Measurements from ENCODE around the gene UBE2Z. TPM values are rescaled to one million over a fixed set of nuclear protein-coding genes. Genes with fewer than 3 reads are reported as not detected.

Gene UBE2Z
- total RNA-seq, 5 donors from 2014 or later (not counting 1 experiment from before 2014, with no cell fraction given), result 78.2 to 98.4 (median 91.6) TPM

DNA sequence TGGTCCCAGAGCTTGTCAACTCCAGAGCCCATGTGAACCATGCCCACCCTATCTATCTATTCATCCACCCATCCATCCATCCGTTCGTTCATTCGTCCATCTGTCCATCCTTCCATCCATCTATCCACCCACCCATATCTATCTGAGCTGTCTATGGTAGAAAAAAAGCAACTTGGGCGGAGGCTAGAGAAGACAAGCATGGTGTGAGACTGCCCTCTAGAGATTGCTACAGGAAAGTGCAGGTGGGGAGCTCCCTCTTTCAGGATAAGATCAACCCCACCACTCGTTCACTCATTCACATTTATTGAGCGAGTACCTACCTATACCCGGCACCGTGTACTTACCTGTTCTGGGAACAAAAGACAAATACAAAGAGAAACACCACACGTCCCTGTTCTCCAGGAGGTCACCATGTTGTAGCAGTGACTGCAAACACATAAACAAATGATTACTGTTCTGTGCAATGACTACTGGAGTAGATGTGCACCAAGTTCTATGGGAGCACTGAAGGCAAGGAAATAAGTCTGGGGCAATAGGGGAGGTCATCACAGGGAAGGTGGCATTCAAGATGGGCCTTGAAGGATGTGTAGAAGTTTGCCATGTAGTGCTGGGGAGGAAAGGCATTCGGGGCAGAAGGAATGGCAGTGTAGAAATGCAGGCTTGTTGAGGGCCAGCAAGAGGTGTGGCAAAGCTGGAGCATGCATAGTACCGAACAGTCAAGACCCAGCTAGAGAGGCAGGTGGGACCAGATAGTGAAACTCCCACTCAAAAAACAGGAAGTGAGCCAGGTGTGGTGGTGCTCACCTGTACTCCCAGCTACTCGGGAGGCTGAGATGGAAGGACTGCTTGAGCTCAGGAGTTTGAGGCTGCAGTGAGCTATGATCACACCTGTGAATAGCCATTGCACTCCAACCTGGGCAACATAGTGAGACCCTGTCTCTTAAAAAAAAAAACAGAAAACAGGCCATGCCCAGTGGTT, 29.0 kb upstream of the UBE2Z start:
- H3K4me3 Mint-ChIP-seq, result no peak overlapping the region
- peaks cover 0 to 3% of the 10 kb centered on the region in 2 experiments for H3K4me1 ChIP-seq (ENCODE audit: control insufficient read depth in 1 of 2, extremely low read depth in 1 of 2, insufficient read depth in 2 of 2, low read length in 2 of 2)
- DNase-seq (peak; percentile 17 to 87 (median 44)), ATAC-seq (replicated peaks in 1 of 4) (peak; percentile 82 to 88 (median 86))
- WGBS (ENCODE audit: insufficient coverage), result 65% methylated on average over 2 of the region's 12 CpGs
- no peak overlapping the region for H3K27ac Mint-ChIP-seq
- ChIA-PET POLR2A (interaction anchor here in 1 of 2 donors (0.6 kb wide), 1 partner anchor 627 kb away, joined by 3 read pairs; no protein-coding TSS in a partner anchor), CTCF (interaction anchor here (0.5 to 3.5 kb wide), 44 partner anchors 8 to 704 kb away, joined by 3 to 96 read pairs (median 5); partner anchors contain the start of genes ATP5MC1 (in 1 of the 2), CALCOCO2 (in 1 of the 2) and TTLL6 (in 1 of the 2))
- H3K4me1 Mint-ChIP-seq, result peaks cover 0 to 3% (median 2%) of the 10 kb centered on the region in 3 donors
- no peaks in the 10 kb centered on the region for H3K9me3 Mint-ChIP-seq
- H3K4me3 ChIP-seq (ENCODE audit: control insufficient read depth in 1 of 2, extremely low read depth in 1 of 2, low read length in 1 of 2), result no peak overlapping the region
- no peaks in the 10 kb centered on the region for H3K36me3 Mint-ChIP-seq
- H3K27me3 Mint-ChIP-seq, result peaks cover 3% of the 10 kb centered on the region in 2 donors
- H3K36me3 ChIP-seq (ENCODE audit: control insufficient read depth in 2 of 2, extremely low read depth in 1 of 2, insufficient read depth in 1 of 2, low read length in 1 of 2), result no peaks in the 10 kb centered on the region
- peaks cover 0 to 28% of the 10 kb centered on the region in 2 experiments for H3K27me3 ChIP-seq (replicated peaks in 1 of 2; ENCODE audit: control insufficient read depth in 2 of 2, extremely low read depth in 1 of 2, insufficient read depth in 2 of 2, low read length in 1 of 2)
- H3K27ac ChIP-seq (ENCODE audit: low read length), result no peak overlapping the region
- no peaks in the 10 kb centered on the region for H3K9me3 ChIP-seq

DNA sequence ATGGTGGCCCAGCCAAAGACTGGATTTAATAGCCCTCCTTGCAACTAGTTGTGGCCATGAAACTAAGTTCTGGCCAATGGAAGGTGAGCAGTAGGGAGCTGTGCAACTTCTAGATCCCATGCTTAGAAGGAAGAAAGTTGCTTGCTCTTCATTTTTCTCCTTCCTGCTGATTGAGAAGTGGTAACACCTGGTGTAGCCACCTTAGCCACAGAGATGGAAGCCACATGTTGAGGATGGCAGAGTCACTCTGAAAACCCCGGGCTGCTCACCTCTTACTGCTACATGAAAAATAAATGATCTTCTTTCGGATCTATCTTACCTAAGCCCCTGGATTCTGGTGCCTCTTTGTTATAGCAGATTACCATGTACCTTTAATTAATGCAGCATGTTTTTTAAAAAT, 25.9 kb upstream of the UBE2Z start:
- Histone ChIP-seq H3K4me1 (ENCODE audit: control insufficient read depth in 1 of 2, extremely low read depth in 1 of 2, insufficient read depth in 2 of 2, low read length in 2 of 2) (peaks cover 0 to 11% of the 10 kb centered on the region in 2 experiments), H3K4me3 (ENCODE audit: control insufficient read depth in 1 of 2, extremely low read depth in 1 of 2, low read length in 1 of 2) (no peak overlapping the region), H3K36me3 (ENCODE audit: control insufficient read depth in 2 of 2, extremely low read depth in 1 of 2, insufficient read depth in 1 of 2, low read length in 1 of 2) (no peaks in the 10 kb centered on the region), H3K9me3 (no peaks in the 10 kb centered on the region), H3K27ac (ENCODE audit: low read length) (no peak overlapping the region), H3K27me3 (replicated peaks in 1 of 2; ENCODE audit: control insufficient read depth in 2 of 2, extremely low read depth in 1 of 2, insufficient read depth in 2 of 2, low read length in 1 of 2) (peaks cover 0 to 30% of the 10 kb centered on the region in 2 experiments)
- H3K4me3 Mint-ChIP-seq, result no peak overlapping the region
- ATAC-seq (replicated peaks in 1 of 4) (no peak), DNase-seq (no peak)
- POLR2A ChIA-PET, result interaction anchor here (0.5 to 0.6 kb wide), 3 partner anchors 21 to 69 kb away, joined by 3 to 6 read pairs (median 4); no protein-coding TSS in a partner anchor
- H3K4me1 Mint-ChIP-seq, result peaks cover 0 to 7% (median 5%) of the 10 kb centered on the region in 3 donors
- CTCF ChIA-PET, result interaction anchor here (0.5 to 2.1 kb wide), 10 partner anchors 18 to 1693 kb away, joined by 3 to 10 read pairs (median 4); partner anchors contain the start of gene CDC27 (in 1 of the 2)
- no peaks in the 10 kb centered on the region for H3K9me3 Mint-ChIP-seq
- H3K36me3 Mint-ChIP-seq, result no peaks in the 10 kb centered on the region
- no peaks in the 10 kb centered on the region for H3K27me3 Mint-ChIP-seq
- no CpG with 5 or more reads among the region's 2 CpGs for WGBS (ENCODE audit: insufficient coverage)
- H3K27ac Mint-ChIP-seq, result no peak overlapping the region

DNA sequence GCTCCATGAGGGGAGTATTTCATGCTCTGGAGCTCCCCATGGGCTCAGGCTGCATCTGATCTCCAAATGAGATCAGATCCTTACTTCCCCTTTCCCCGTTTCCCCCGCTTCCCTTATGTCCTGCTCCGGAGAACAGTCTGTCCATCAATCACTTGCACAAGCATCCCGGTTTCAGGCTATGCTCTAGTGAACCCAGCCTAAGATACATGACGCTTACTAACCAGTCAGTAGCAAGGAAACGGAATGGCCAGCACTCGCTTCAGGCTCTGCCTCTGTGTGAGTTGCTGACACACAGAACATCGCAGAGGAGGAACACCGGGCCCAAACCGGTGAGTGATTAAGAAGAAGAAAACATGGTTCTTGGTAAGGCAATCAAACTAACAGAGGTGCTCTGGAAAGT, 25.0 kb upstream of the UBE2Z start:
- no peak overlapping the region for H3K27ac Mint-ChIP-seq
- H3K4me1 ChIP-seq (ENCODE audit: control insufficient read depth in 1 of 2, extremely low read depth in 1 of 2, insufficient read depth in 2 of 2, low read length in 2 of 2), result peaks cover 0 to 11% of the 10 kb centered on the region in 2 experiments
- ATAC-seq (replicated peaks in 1 of 4) (no peak), DNase-seq (no peak)
- H3K4me3 ChIP-seq (ENCODE audit: control insufficient read depth in 1 of 2, extremely low read depth in 1 of 2, low read length in 1 of 2), result no peak overlapping the region
- no peaks in the 10 kb centered on the region for H3K36me3 Mint-ChIP-seq
- no peak overlapping the region for H3K27ac ChIP-seq (ENCODE audit: low read length)
- no peaks in the 10 kb centered on the region for H3K9me3 ChIP-seq
- POLR2A ChIA-PET, result no interaction called here
- H3K4me3 Mint-ChIP-seq, result no peak overlapping the region
- 82% methylated on average over 7 of the region's 10 CpGs for WGBS (ENCODE audit: insufficient coverage)
- H3K4me1 Mint-ChIP-seq, result peaks cover 0 to 7% (median 5%) of the 10 kb centered on the region in 3 donors
- peaks cover 0 to 25% of the 10 kb centered on the region in 2 experiments for H3K27me3 ChIP-seq (replicated peaks in 1 of 2; ENCODE audit: control insufficient read depth in 2 of 2, extremely low read depth in 1 of 2, insufficient read depth in 2 of 2, low read length in 1 of 2)
- H3K27me3 Mint-ChIP-seq, result no peaks in the 10 kb centered on the region
- no peaks in the 10 kb centered on the region for H3K36me3 ChIP-seq (ENCODE audit: control insufficient read depth in 2 of 2, extremely low read depth in 1 of 2, insufficient read depth in 1 of 2, low read length in 1 of 2)
- CTCF ChIA-PET, result interaction anchor here (0.7 to 2.1 kb wide), 10 partner anchors 11 to 159 kb away, joined by 3 to 18 read pairs (median 6); partner anchors contain the start of genes ATP5MC1 (in 1 of the 2), PRAC2 (in 1 of the 2) and UBE2Z (in 1 of the 2)
- H3K9me3 Mint-ChIP-seq, result no peaks in the 10 kb centered on the region

- WGBS (ENCODE audit: insufficient coverage), result no CpG with 5 or more reads among the region's 2 CpGs
Measured at GRCh38 chr17:48890086-48890485, 18.1 kb upstream of the UBE2Z start.

GRCh38 chr17:48892940-48893645, 15.1 kb upstream of the UBE2Z start:
- Histone ChIP-seq H3K27me3 (replicated peaks in 1 of 2; ENCODE audit: control insufficient read depth in 2 of 2, extremely low read depth in 1 of 2, insufficient read depth in 2 of 2, low read length in 1 of 2) (no peaks in the 10 kb centered on the region), H3K36me3 (ENCODE audit: control insufficient read depth in 2 of 2, extremely low read depth in 1 of 2, insufficient read depth in 1 of 2, low read length in 1 of 2) (peaks cover 0 to 25% of the 10 kb centered on the region in 2 donors), H3K4me3 (ENCODE audit: control insufficient read depth in 1 of 2, extremely low read depth in 1 of 2, low read length in 1 of 2) (peak overlapping the region; percentile 61 to 81), H3K9me3 (no peaks in the 10 kb centered on the region), H3K27ac (ENCODE audit: low read length) (peak overlapping the region; percentile 93), H3K4me1 (ENCODE audit: control insufficient read depth in 1 of 2, extremely low read depth in 1 of 2, insufficient read depth in 2 of 2, low read length in 2 of 2) (peaks cover 4 to 20% of the 10 kb centered on the region in 2 experiments)
- Mint-ChIP-seq H3K4me1 (peaks cover 23 to 31% (median 28%) of the 10 kb centered on the region in 3 donors), H3K27ac (peak overlapping the region; percentile 91 to 93), H3K36me3 (peaks cover 18% of the 10 kb centered on the region), H3K4me3 (peak overlapping the region; percentile 83 to 92 (median 88)), H3K9me3 (no peaks in the 10 kb centered on the region), H3K27me3 (no peaks in the 10 kb centered on the region)
- ChIA-PET POLR2A (interaction anchor here in 1 of 2 donors (0.8 to 1.0 kb wide), 4 partner anchors 15 to 52 kb away, joined by 3 to 5 read pairs (median 4); partner anchors contain the start of gene SNF8), CTCF (interaction anchor here in 1 of 2 donors (0.8 to 3.6 kb wide), 5 partner anchors 9 to 56 kb away, joined by 3 to 18 read pairs (median 5); no protein-coding TSS in a partner anchor)
- WGBS (ENCODE audit: insufficient coverage), result under 1% methylated on average over 13 of the region's 24 CpGs
- DNase-seq, result peak in 6 of 35 experiments; percentile 1 to 38 (median 8)
- ATAC-seq (replicated peaks in 1 of 4), result no peak

More at GRCh38 chr17:48890086-48890485, 18.1 kb upstream of the UBE2Z start:
- Mint-ChIP-seq H3K36me3 (peaks cover 3% of the 10 kb centered on the region), H3K27ac (no peak overlapping the region), H3K4me3 (no peak overlapping the region), H3K27me3 (no peaks in the 10 kb centered on the region), H3K4me1 (peaks cover 23 to 29% (median 28%) of the 10 kb centered on the region in 3 donors), H3K9me3 (no peaks in the 10 kb centered on the region)
- H3K36me3 ChIP-seq (ENCODE audit: control insufficient read depth in 2 of 2, extremely low read depth in 1 of 2, insufficient read depth in 1 of 2, low read length in 1 of 2), result peaks cover 0 to 2% of the 10 kb centered on the region in 2 donors
- ATAC-seq (replicated peaks in 1 of 4), result no peak
- CTCF ChIA-PET, result interaction anchor here in 1 of 2 donors (2.7 kb wide), 1 partner anchor 11 kb away, joined by 14 read pairs; no protein-coding TSS in a partner anchor
- POLR2A ChIA-PET, result no interaction called here
- no peak for DNase-seq
- no peak overlapping the region for H3K27ac ChIP-seq (ENCODE audit: low read length)
- peaks cover 4 to 20% of the 10 kb centered on the region in 2 experiments for H3K4me1 ChIP-seq (ENCODE audit: control insufficient read depth in 1 of 2, extremely low read depth in 1 of 2, insufficient read depth in 2 of 2, low read length in 2 of 2)
- H3K4me3 ChIP-seq (ENCODE audit: control insufficient read depth in 1 of 2, extremely low read depth in 1 of 2, low read length in 1 of 2), result no peak overlapping the region
- no peaks in the 10 kb centered on the region for H3K9me3 ChIP-seq
- peaks cover 0 to 1% of the 10 kb centered on the region in 2 experiments for H3K27me3 ChIP-seq (replicated peaks in 1 of 2; ENCODE audit: control insufficient read depth in 2 of 2, extremely low read depth in 1 of 2, insufficient read depth in 2 of 2, low read length in 1 of 2)

Measured in T-cell (primary cell).